ENCODE measurements around the gene SOCS3. TPM values are rescaled to one million over a fixed set of nuclear protein-coding genes. Genes with fewer than 3 reads are reported as not detected.

Gene SOCS3
- polyA plus RNA-seq, 1 experiment = 15.3 TPM

DNA sequence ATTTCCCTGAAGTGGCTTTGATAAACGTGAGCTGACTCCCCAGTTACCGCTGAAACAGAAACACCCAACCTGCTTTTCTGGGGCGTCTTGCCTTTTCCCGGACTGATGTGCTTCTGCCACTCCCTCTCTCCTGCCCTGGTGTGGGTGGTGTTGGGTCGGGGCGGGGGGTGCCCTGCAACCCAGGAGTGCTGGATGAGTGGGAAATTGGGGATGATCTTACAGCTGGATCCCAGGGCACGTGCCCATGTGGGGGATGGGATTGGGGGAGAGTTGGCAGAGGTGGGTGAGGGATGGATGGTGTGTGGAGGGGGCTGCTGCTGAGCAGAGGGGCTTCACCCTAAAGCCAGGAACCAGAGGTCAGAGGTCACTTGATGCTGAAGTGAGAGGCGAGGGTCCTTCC is 47.0 kb upstream of the SOCS3 start:
- Histone ChIP-seq H3K9me3 (ENCODE audit: control insufficient read depth, insufficient read depth, low read length) (no peaks in the 10 kb centered on the region; the same call in 1 of the 2 replicates), H3K4me3 (ENCODE audit: low read depth, low read length) (no peak overlapping the region), H3K27me3 (ENCODE audit: control insufficient read depth, insufficient read depth, low read length) (no peaks in the 10 kb centered on the region), H3K27ac (ENCODE audit: low read depth, low read length) (no peak overlapping the region)
- ChIA-PET POLR2A (interaction anchor here (0.5 to 0.6 kb wide), 2 partner anchors 28 to 33 kb away, joined by 4 to 5 read pairs; no protein-coding TSS in a partner anchor), CTCF (no interaction called here)
- no peak for DNase-seq (ENCODE audit: low read depth, low spot score)
- TF ChIP-seq, protein P1, sequence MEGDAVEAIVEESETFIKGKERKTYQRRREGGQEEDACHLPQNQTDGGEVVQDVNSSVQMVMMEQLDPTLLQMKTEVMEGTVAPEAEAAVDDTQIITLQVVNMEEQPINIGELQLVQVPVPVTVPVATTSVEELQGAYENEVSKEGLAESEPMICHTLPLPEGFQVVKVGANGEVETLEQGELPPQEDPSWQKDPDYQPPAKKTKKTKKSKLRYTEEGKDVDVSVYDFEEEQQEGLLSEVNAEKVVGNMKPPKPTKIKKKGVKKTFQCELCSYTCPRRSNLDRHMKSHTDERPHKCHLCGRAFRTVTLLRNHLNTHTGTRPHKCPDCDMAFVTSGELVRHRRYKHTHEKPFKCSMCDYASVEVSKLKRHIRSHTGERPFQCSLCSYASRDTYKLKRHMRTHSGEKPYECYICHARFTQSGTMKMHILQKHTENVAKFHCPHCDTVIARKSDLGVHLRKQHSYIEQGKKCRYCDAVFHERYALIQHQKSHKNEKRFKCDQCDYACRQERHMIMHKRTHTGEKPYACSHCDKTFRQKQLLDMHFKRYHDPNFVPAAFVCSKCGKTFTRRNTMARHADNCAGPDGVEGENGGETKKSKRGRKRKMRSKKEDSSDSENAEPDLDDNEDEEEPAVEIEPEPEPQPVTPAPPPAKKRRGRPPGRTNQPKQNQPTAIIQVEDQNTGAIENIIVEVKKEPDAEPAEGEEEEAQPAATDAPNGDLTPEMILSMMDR (IDR thresholded peaks at IDR 0.05; ENCODE audit: low read depth, low read length) = no peak

DNA sequence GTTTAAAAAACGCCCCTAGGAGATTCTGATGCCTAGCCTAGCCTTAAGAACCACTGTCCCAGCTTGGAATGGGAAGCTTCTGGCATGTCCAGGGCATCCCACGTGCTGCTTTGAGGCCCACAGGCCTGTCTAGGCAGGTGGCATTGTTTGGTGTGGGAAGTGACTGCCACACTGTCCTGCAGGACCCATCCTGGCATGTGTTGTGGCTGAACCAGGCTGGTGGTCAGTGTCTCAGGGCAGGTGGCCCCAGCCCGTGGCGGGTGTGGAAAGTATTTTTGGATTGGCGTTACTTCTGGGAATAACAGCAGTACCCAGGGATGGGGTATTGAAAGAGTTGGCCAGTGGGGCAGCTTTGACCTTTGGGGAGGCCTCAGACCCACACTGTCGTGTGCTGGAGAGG is 46.5 kb upstream of the SOCS3 start:
- Histone ChIP-seq H3K4me3 (ENCODE audit: low read depth, low read length) (no peak overlapping the region), H3K27me3 (ENCODE audit: control insufficient read depth, insufficient read depth, low read length) (no peaks in the 10 kb centered on the region), H3K9me3 (ENCODE audit: control insufficient read depth, insufficient read depth, low read length) (no peaks in the 10 kb centered on the region; the same call in 1 of the 2 replicates), H3K27ac (ENCODE audit: low read depth, low read length) (no peak overlapping the region)
- TF ChIP-seq, protein P1 (IDR thresholded peaks at IDR 0.05; ENCODE audit: low read depth, low read length) = no peak
- POLR2A ChIA-PET = no interaction called here
- no peak for DNase-seq (ENCODE audit: low read depth, low spot score)
- CTCF ChIA-PET = interaction anchor here (0.9 kb wide), 1 partner anchor 16 kb away, joined by 3 read pairs; no protein-coding TSS in a partner anchor

DNA sequence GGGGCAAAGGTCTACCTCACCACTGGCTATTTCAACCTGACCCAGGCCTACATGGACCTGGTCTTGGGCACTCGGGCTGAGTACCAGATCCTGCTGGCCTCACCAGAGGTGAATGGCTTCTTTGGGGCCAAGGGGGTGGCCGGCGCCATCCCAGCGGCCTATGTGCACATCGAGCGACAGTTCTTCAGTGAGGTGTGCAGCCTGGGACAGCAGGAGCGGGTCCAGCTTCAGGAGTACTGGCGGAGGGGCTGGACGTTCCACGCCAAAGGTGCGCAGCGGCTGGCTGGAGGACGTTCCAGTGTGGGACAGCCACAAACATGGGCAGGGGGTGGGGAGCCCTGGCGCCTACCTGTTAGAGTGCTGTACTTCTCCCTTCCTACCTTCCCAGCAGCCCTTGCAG is 43.9 kb upstream of the SOCS3 start:
- Histone ChIP-seq H3K27ac (ENCODE audit: low read depth, low read length) (no peak overlapping the region), H3K27me3 (ENCODE audit: control insufficient read depth, insufficient read depth, low read length) (no peaks in the 10 kb centered on the region), H3K4me3 (ENCODE audit: low read depth, low read length) (no peak overlapping the region), H3K9me3 (ENCODE audit: control insufficient read depth, insufficient read depth, low read length) (no peaks in the 10 kb centered on the region; the same call in 1 of the 2 replicates)
- TF ChIP-seq, protein P1 (IDR thresholded peaks at IDR 0.05; ENCODE audit: low read depth, low read length) = no peak
- DNase-seq (ENCODE audit: low read depth, low spot score) = no peak
- CTCF ChIA-PET = interaction anchor here (0.7 kb wide), 1 partner anchor 18 kb away, joined by 8 read pairs; no protein-coding TSS in a partner anchor
- POLR2A ChIA-PET = no interaction called here

DNA sequence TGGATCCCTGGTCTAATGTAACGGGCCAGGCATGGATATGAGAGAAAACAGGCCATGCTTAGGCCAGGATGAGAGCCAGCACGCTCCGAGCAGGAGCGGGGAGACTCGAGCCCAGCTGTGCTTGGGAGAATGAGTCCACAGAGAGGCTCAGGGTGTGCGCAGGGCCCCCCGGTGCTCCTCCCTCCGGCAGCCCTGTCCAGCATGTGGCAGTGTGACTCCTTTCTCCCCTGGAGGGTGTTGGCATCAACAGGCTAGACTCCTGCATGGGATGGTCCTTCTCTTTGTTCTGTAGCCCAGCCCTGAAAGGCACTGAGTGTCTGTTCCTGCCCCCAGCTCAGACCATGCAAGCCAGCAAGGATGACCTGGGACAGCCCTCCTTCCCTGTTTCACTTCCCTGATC is 42.0 kb upstream of the SOCS3 start:
- Histone ChIP-seq H3K27ac (ENCODE audit: low read depth, low read length) (no peak overlapping the region), H3K4me3 (ENCODE audit: low read depth, low read length) (no peak overlapping the region), H3K27me3 (ENCODE audit: control insufficient read depth, insufficient read depth, low read length) (no peaks in the 10 kb centered on the region), H3K9me3 (ENCODE audit: control insufficient read depth, insufficient read depth, low read length) (no peaks in the 10 kb centered on the region; the same call in 1 of the 2 replicates)
- ChIA-PET POLR2A (interaction anchor here (0.6 to 1.3 kb wide), 3 partner anchors 10 to 42 kb away, joined by 3 to 13 read pairs (median 4); partner anchors contain the start of gene SOCS3), CTCF (no interaction called here)
- DNase-seq (ENCODE audit: low read depth, low spot score) = no peak
- TF ChIP-seq, protein P1 (IDR thresholded peaks at IDR 0.05; ENCODE audit: low read depth, low read length) = no peak

DNA sequence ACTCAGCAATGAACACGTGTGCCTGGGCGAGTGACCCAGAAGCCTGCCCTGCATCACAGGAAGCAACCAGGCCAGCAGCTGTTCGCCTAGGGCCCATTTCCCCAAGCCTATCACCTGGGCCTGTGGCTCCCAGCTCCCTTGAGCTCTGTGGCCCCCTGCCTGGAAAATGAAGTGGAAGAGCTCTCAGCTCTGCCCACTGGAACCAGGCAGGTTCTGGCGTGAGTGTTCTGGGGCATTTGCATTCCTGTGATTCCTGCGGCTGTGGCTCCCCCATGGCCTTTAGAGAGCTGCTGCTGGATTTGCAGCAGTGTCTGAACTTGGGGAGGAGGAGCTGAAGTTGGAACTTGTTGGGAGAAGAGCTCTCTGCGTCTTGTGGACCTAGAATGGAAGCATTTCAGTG is 41.4 kb upstream of the SOCS3 start:
- Histone ChIP-seq H3K27me3 (ENCODE audit: control insufficient read depth, insufficient read depth, low read length) (no peaks in the 10 kb centered on the region), H3K4me3 (ENCODE audit: low read depth, low read length) (no peak overlapping the region), H3K9me3 (ENCODE audit: control insufficient read depth, insufficient read depth, low read length) (no peaks in the 10 kb centered on the region; the same call in 1 of the 2 replicates), H3K27ac (ENCODE audit: low read depth, low read length) (no peak overlapping the region)
- POLR2A ChIA-PET = interaction anchor here (1.3 kb wide), 2 partner anchors 15 to 41 kb away, joined by 3 to 4 read pairs; partner anchors contain the start of gene SOCS3
- CTCF ChIA-PET = interaction anchor here (1.2 kb wide), 1 partner anchor 33 kb away, joined by 3 read pairs; no protein-coding TSS in a partner anchor
- TF ChIP-seq, protein P1 (IDR thresholded peaks at IDR 0.05; ENCODE audit: low read depth, low read length) = no peak
- DNase-seq (ENCODE audit: low read depth, low spot score) = no peak
